A549 treated with Mapracorat at 1 μM for 4 hours (cell line): ENCODE data around the gene RAPGEF2. TPM values are rescaled to one million over a fixed set of nuclear protein-coding genes. Genes with fewer than 3 reads are reported as not detected.

Experiments used
- total RNA-seq: library from RNA; stranded (reverse); fragments of 200-300 nt; extraction: Qiagen RNA extraction; gene quantifications from 5 replicates; pipeline ENCODE4 v1.2.3, GENCODE V29; 2022

The RAPGEF2 gene, protein sequence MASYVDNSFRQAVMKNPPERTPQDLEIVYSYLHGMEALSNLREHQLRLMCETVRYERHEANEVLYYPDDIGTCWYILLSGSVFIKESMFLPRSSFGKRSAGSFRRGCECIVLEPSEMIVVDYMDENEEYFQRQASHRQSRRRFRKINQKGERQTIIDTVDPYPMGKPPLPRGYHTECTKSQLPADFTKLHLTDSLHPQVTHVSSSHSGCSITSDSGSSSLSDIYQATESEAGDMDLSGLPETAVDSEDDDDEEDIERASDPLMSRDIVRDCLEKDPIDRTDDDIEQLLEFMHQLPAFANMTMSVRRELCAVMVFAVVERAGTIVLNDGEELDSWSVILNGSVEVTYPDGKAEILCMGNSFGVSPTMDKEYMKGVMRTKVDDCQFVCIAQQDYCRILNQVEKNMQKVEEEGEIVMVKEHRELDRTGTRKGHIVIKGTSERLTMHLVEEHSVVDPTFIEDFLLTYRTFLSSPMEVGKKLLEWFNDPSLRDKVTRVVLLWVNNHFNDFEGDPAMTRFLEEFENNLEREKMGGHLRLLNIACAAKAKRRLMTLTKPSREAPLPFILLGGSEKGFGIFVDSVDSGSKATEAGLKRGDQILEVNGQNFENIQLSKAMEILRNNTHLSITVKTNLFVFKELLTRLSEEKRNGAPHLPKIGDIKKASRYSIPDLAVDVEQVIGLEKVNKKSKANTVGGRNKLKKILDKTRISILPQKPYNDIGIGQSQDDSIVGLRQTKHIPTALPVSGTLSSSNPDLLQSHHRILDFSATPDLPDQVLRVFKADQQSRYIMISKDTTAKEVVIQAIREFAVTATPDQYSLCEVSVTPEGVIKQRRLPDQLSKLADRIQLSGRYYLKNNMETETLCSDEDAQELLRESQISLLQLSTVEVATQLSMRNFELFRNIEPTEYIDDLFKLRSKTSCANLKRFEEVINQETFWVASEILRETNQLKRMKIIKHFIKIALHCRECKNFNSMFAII (N-terminal part only)
- total RNA-seq = 7.5 to 14.7 TPM (median 11.0 TPM) in 5 replicates

DNA sequence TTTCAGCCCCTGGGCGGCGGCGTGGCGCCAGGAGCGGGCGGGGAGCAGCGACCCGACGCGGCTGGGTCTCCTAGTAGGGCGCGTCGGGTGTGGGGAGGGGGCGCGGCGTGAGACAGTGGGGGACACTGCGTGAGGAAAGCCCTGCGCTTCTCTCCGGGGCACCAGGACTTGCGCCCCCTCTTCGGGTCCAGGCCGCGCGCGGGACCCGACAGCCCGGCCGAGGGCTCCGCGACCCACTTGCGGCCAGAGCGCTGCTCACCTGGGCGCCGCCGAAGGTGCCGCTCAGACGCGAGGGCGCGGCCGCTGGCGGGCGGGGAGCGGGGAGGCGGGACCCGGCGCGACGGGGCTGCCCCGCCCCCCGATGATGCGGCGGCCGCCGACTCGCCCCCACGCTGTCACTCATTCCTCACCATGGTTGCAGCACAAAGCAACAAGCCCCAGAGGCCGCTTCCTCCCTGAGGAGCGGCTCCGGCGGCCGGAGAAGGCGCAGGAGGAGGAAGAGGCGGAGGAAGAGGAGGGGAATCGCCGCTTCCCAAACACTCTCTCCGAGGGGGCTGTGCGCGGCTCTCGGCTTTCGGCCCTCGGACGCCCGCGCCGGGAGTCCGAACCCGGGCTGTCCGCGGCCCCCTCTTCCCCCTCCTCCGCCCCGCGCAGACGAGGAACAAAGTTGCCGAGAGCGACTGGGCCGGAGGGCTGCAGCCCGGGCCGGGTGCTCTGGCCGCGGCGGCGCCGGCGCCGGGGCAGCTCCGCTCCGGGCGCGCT lies at the start of gene RAPGEF2:
Gene RAPGEF2 (plus strand): TSS at position 458 of the 762 bp plus-strand sequence. CDS start 1,084 bp downstream, outside the sequence.

